CD4-positive, alpha-beta T cell treated with Interferon gamma for 1 hour (primary cell): Measurements from ENCODE around the gene SH2D1B.
"Not testable (repeated sequence)": the region's sequence is repeated elsewhere in the genome, so short reads cannot be mapped to it uniquely, and the experiment has no call there.

ENCODE experiments used
- DNase-seq: peaks from one replicate; pipeline ENCODE4 v3.0.0-alpha.2; 2020

The SH2D1B gene, protein sequence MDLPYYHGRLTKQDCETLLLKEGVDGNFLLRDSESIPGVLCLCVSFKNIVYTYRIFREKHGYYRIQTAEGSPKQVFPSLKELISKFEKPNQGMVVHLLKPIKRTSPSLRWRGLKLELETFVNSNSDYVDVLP

DNA sequence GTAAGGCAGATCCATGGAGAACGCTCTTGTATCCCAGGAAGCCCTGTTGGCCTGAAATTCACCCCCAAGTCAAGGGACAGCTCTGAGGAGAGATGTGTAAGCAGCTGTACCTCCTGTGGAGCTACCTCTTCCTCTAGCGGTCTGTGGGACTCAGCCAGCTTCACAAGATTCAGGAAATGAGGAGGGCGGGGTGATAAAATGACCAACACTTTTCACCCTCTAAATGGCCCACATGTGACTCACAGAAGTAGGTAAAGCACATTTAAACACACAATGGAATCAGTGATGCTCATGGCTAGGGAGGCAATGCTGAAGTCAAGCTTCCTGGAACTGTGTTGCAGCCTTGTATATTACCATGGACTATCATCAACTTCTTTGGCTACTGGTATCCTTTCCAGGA is at the start of gene SH2D1B:
SH2D1B (minus strand) TSS at position 135 of the 400 bp plus-strand sequence; CDS start at position 15, 120 bp downstream.
- DNase-seq = no peak

DNA sequence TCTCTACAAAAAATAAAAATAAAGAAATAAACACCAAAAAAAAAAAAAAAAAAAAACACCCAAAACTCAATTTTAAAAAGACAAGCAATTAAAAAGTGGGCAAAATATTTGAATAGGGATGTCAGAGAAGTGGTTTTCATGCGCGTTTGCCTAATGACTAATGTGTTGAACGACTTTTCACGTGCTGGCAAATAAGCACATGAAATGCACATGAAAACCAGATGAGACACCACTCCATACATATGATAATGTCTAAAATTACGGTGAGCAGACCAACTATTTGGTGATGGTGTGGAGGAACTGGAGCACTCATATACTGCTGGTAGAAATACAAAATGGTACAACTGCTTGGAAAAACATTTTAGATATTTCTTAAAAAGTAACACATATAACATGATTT is 46.3 kb upstream of the SH2D1B start:
- DNase-seq = no peak

DNA sequence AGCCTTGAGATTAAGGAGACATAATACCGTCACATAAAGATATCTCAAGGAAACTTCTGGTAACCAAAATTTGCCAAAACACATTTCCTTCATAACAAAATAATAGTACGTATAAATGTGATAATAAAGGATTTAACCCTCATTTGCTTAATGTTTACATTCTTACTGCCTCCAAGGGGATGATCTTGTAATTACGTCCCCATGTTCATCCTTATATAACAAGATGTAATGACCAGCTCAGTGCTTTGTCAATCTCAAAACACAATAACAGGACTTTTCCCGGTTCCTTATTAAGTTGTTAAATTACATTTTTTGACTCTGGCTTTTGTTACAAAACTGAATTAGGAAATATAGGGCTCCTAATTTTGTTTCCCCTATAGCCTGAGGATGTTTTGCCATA is 44.4 kb upstream of the SH2D1B start:
- DNase-seq = no peak

DNA sequence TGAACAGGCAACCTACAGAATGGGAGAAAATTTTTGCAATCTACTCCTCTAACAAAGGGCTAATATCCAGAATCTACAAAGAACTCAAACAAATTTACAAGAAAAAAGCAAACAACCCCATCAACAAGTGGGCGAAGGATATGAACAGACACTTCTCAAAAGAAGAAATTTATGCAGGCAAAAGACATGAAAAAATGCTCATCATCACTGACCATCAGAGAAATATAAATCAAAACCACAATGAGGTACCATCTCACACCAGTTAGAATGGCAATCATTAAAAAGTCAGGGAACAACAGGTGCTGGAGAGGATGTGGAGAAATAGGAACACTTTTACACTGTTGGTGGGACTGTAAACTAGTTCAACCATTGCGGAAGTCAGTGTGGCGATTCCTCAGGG is 42.4 kb upstream of the SH2D1B start:
- DNase-seq = not testable (repeated sequence)

DNA sequence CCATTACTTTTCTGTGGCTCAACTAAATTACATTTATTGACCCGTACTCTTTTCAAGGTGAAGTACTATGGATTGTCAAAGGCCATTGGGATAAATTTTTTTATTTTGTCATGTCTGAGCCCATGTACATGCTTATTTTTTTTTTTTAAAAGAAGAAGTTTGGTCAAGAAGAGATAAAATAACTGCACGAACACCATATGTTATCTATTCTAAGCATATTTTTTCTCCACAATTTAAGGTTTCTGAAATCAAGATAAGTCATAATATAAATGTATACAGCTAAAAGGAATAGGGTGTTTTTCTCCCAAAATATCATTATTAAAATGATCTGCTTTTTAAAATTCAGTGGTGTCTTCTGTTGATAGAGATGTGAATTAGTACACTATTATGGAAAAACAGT is 35.0 kb upstream of the SH2D1B start:
- no peak for DNase-seq

DNA sequence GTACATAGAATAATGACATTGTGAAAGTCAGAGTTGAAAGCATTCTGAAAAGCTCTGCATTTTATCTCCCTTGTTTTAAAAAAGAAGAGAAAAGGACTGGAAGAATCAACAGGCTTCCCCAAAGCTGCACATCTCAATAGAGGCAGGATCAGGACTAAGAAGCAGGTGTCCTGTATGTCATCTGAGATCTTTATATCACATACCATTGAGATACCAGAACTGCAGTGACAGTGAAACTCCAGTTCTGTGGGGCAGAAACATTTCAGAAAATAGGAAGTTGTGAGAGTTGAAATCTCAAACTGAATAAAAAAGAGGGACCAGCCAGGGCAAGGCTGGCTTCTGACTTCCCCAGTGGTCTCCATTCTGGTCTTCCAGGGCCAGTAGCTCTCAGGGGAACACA is 33.0 kb upstream of the SH2D1B start:
- no peak for DNase-seq

DNA sequence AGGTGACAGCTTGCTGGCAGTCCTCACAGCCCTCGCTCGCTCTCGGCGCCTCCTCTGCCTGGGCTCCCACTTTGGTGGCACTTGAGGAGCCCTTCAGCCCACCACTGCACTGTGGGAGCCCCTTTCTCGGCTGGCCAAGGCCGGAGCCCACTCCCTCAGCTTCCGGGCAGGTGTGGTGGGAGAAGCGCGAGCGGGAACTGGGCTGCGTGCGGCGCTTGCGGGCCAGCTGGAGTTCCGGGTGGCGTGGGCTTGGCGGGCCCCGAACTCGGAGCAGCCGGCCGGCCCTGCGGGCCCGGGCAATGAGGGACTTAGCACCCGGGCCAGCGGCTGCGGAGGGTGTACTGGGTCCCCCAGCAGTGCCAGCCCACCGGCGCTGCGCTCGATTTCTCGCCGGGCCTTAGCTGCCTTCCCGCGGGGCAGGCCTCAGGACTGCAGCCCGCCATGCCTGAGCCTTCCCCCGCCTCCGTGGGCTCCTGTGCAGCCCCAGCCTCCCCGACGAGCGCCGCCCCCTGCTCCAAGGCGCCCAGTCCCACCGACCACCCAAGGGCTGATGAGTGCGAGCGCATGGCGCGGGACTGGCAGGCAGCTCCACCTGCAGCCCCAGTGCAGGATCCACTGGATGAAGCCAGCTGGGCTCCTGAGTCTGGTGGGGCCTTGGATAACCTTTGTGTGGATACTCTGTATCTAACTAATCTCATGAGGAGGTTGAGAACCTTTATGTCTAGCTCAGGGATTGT is 21.2 kb upstream of the SH2D1B start:
- not testable (repeated sequence) for DNase-seq

DNA sequence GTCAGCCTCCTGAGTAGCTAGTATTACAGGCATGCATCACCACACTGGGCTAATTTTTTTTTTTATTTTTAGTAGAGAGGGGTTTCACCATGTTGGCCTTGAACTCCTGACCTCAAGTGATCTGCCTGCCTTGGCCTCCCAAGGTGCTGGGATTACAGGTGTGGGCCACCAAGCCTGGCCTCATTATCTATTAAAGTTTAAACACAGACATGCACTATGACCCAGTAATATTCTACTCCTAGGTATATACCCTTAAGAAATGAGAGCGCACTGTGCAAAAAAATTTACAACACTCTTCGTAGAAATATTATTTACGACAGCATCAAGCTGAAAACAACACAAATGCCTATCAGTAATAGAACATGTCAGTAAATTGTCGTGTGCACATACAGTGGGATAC is 18.6 kb upstream of the SH2D1B start:
- DNase-seq = no peak

DNA sequence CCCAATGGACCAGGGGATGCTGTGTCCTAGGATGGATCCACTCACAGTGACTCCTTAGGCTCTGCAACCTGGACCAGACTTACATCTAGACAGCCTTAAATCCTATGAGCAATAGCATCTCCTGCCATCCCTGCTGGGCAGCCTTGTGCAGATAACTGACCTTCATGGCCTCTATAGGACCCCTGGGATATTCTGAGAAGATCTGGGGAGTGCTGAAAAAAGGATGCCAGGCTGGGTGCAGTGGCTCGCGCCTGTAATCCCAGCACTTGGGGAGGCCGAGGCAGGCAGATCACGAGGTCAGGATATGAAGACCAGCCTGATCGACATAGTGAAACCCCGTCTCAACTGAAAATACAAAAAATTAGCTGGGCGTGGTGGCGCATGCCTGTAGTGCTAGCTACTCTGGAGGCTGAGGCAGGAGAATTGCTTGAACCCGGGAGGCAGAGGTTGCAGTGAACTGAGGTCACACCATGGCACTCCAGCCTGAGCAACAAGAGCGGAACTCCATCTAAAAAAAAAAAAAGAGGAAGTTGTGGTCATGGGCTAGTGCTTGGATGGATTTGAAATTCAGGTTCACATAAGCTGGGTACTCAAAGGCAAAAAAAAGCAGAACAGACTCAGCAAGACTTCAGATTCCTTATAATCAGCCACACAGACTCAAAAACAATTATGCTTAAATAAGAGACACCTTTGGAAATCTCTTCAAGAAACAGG is 10.9 kb upstream of the SH2D1B start:
- no peak for DNase-seq

DNA sequence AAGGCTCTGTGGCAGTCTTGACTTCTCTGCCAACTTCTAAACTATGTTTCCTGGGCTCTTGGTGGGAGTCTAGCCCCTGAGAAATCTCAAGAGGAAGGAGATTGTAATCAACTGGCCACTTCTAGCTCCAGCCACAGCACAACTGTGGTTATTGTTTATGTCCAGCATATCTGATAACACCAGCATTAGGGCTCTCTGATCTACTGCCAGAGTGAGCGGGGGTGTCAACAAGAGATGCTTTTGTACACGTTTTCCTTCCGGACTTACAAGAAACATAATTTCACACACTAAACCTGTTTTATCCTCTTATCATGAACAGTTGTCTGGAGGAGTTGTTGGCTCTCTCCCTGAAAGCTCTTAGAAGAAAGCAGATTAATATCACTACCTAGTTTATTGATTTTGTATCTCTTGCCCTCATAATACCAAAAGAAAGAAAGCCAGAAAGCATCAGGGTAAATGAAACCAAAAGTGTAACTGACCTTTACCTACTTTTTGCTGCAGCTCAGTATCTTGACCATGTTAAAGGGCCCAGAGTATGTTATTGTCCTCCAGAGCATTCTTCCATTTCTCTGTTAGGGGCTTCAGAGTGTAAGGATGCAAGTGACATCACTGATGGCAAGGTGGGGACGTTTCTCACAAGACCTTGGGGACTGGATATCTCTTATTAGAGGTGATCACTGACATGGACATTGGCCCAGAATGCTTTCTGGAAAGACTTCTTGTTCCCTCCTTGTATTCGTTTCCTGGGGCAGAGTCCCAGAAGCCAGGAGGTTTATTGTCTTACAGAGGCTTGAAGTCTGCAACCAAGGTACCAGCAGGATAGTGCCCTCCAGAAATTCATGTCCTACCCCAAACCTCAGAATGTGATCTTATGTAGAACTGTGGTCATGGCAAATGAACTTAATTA is 9.6 kb upstream of the SH2D1B start:
- DNase-seq = no peak

DNA sequence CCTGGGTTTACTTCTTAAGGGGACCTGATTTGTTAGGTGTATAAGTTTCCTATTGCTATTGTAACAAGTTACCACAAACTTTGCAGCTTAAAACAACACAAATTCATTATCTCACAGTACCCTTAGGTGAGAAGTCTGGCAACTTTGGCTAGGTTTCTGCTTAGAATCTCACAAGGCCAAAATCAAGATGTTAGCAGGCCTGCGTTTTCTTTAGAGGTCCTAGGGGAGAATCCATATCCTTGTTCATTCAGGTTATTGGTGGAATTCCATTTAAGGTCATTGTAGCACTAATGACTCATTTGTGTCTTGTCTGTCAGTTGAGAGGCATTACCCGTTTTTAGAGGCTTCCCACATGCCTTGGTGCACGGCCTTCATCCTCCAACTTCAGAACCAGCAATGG is 8.2 kb upstream of the SH2D1B start:
- no peak for DNase-seq

DNA sequence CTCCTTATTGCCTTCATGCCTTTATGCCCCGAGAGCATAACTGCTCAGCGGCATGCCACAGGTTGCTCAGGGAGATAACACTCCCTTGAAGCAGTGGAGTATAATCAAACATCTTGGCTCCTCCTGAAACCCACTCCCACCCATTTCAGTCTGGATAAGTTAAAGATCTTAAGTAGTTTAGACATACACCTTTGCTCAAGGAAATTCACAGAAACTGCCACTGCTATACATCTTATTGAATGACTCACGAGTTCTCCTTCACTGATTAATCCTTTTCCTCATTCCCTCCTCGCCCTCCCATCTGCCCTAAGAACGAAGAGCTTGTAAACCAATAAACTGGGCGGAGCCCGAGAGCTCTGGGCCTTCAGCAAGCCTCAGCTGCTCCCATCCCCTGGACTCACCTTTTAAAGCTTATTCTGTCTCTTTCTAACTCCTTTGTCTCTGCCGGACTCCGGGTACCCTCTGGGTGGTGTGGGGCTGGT is 7.6 kb upstream of the SH2D1B start:
- not testable (repeated sequence) for DNase-seq

DNA sequence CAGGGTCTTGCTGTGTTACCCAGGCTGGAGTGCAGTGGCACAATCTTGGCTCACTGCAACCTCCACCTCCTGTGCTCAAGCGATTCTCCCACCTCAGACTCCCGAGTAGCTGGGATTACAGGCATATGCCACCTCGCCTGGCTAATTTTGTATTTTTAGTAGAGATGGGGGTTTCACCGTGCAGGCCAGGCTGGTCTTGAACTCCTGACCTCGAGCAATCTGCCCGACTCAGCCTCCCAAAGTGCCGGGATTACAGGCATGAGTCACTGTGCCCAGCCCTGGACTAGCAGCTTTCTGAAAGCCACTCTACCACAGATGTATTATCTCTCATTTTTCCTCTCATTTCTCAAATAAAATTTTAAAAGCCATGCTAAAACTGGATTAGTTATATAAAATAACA is 6.6 kb upstream of the SH2D1B start:
- DNase-seq = not testable (repeated sequence)

DNA sequence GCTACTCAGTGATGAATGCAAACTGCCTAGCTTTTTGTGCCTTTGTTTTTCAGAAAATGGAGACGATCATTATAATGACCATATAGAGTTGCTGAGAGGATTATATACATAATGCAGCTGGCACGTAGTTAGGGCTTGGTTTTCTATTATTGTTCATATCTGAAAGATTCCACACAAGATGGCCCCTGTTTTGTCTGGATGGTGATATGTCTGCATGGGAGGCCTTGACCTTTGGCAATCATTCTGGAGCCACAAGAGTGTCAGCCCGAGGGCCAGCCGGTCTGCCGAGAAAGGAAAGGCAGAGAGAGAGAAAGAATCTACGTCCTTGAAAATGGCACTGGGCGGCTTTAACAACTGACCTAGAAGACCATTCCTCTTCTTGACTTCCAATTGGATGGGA is 5.7 kb upstream of the SH2D1B start:
- no peak for DNase-seq

DNA sequence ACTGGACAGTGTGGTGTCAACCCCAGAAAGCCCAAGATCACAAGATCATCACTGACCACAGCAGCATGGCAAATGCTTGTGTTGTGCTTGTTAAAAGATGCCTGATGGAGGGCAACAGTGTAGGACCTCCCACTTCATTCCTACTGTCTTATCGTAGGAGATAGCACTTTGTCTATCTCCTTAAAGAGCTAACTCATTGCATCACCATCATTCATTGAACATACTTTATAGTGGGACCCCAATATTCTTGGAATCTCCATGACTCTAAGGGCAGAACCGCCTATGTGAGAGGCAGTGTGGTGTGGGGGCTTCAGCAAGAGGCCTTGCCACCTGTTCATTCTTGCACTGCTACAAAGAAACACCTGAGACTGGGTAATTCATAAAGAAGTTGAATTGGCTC is 5.0 kb upstream of the SH2D1B start:
- no peak for DNase-seq

DNA sequence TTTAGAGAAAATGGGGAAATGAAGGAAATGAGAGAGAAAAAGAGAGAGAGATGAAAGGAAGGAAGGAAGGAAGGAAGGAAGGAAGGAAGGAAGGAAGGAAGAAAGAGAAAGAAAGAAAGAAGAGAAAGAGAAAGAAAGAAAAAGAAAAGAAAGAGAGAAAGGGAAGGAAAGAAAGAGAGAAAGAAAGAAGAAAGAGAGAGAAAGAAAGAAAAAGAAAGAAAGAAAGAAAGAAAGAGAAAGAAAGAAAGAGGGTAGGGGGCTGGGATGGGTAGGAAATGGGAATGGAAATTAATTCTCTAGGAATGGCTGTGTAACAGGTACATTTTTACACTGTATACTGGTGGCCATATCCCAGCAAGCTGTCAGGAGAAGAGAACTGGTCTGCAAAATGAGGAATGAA is 4.3 kb upstream of the SH2D1B start:
- DNase-seq = no peak

DNA sequence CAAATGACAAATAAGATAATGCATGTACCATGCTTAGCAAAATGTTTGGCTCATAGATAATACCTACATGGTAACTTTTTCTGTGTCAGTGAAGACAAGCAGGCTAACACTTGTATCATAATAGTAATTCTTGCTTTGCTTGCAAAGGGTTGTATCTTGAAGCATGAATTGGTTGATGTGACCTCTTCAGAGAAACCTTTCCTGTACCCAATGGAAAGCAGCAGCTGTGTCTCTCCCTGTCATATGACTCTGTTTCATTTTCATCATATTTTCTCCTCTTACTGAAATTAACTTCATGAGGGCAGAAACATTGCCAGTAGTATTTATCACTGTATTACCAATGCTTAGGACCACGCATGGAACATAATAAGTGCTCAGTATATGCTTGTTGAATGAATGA is 4.4 kb downstream of the SH2D1B start:
- DNase-seq = no peak

DNA sequence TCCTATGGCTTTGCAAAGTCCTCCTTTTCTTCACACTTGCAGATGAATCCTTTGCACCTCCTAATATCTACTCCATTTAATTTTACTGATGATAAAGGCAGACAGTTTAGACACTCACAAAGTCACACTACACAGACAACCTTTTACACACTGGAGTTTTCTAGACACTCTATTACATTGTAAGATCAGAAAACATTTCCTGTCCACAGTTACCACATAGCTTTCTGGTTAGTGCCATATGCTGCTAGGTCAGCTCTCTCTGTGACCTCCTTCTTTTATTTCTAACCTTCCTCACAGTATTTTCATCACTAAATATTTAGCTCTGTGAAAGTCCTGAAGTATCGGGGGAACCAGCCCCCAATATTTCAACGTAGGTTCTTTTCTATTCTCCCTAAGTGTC is 5.1 kb downstream of the SH2D1B start:
- DNase-seq = no peak

DNA sequence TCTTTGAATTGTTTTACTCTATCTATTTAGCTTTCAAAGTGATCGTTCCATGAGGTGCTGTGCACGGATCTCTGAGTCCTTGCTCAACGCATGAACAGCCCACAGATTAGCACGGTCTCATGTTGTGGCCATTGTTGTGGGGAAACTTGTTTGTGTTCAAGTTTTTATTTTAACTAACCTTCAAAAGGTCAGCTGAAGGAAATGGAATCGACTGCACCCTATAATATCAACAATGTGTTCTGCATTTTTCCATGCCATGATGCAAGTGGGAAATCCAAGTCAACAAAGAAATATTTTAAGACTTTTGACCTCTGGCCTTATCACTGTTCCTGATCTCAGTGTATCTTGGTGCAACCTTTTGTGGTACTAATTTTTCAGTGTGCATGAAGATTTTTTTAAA is 6.1 kb downstream of the SH2D1B start:
- no peak for DNase-seq

DNA sequence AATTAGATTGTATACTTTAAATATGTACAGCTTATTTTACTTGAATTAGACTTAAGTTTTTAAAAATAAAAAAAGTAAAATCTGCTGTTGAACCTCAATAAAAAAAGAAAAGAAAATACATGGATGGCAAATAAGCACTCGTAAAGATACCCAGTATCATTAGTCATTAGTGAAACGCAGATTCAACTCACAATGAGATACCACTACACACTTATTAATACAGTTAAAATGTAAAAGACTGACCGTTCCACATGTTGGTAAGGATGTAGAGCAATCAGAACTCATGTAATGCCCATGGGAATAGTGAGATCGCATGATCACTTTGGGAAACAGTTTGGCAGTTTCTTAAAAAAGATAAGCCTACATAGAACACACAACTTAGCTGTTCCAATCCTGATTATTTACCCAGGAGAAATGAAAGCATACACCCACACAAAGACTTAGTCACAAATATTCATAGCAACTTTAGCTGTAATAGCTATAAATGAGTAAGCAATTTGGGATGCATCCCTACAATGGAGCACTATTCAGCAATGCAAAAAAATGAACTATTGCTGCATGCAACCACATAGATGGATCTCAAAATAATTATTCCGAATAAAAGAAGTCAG is 7.3 kb downstream of the SH2D1B start:
- no peak for DNase-seq

DNA sequence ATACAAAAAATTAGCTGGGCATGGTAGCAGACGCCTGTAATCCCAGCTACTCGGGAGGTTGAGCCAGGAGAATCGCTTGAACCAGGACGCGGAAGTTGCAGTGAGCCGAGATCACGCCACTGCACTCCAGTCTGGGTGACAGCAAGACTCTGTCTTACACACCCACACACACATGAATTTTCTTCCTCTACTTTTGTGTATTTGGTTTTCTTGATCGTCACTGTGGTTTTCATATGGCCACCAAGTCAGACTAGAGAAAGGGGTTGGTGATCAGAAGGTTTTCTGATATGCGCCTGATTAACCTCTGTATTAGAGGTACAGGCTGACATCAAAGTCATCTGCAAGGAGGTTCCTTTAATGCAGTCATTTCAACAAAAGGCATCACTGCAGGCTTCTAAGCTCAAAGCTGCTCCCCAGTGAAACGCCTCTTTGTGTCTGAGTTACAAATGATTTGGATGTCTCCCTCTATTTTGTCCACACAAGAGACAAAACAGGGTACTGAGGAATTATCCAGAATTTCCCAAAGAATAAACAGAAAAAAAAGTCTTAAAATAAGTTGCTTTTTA is 11.1 kb downstream of the SH2D1B start:
- no peak for DNase-seq

DNA sequence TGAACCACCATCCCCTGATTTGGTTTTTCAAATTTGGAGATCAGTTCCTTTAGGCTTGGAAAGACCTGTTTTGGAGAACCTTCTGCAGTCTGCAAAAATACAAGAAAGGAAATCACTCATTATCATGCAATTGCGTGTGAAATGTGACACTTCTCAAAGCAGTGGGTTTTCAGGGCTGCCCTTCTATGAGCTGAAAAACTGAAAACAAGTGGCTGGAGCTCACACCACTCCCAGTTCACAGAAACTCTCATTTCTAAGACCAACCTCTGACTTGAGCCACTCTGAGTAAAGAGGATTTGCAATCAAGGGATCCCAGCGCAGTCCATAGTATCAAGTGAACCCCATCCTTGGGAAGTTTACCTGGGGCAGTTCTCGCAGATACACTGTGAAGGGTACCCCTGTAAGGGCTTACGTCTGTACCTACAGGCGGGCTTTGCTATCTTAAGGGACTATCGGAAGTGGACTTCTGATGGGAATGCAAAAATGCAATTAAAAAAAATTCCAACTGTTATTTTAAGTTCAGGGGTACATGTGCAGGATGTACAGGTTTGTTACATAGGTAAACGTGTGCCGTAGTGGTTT is 12.8 kb downstream of the SH2D1B start:
- no peak for DNase-seq
